ENCODE measurements around the gene GNPTAB.

GNPTAB gene

GRCh38 chr12:101696251-101697196 is 134.2 kb downstream of the GNPTAB start:
- DNase-seq (ENCODE audit: low read depth in 2 of 2), result no peak

GRCh38 chr12:101695706-101696105 is 135.1 kb downstream of the GNPTAB start:
- no peak for DNase-seq (ENCODE audit: low read depth in 2 of 2)
